IPS-18a (cell line): ENCODE data around the gene BLNK.

Experiments
- H3K27ac ChIP-seq: one replicate; pipeline ENCODE4 v1.5.1; 2013; ENCODE audit warnings: low read length
- H3K27me3 ChIP-seq: one replicate; pipeline ENCODE4 v1.6.1; 2013; ENCODE audit warnings: mild to moderate bottlenecking, low read length; ENCODE audit not compliant: control insufficient read depth, insufficient read depth
- H3K36me3 ChIP-seq: one replicate; pipeline ENCODE4 v1.6.1; 2013; ENCODE audit warnings: low read depth, low read length; ENCODE audit not compliant: control insufficient read depth
- H3K4me1 ChIP-seq: one replicate; pipeline ENCODE4 v1.6.1; 2013; ENCODE audit warnings: low read depth, low read length; ENCODE audit not compliant: control insufficient read depth
- H3K4me3 ChIP-seq: one replicate; pipeline ENCODE4 v1.5.1; 2013; ENCODE audit warnings: low read length
- H3K9ac ChIP-seq: one replicate; pipeline ENCODE4 v1.6.1; 2013; ENCODE audit warnings: mild to moderate bottlenecking, low read length, moderate library complexity
- H3K9me3 ChIP-seq: one replicate; pipeline ENCODE4 v1.6.1; 2013; ENCODE audit warnings: low read depth, low read length; ENCODE audit not compliant: control insufficient read depth

Gene BLNK

GRCh38 chr10:96255549-96256333 is 15.6 kb downstream of the BLNK start:
- no peak overlapping the region for H3K4me3 ChIP-seq
- H3K9ac ChIP-seq = no peak overlapping the region
- H3K36me3 ChIP-seq = no peaks in the 10 kb centered on the region
- no peaks in the 10 kb centered on the region for H3K9me3 ChIP-seq
- H3K27me3 ChIP-seq = no peaks in the 10 kb centered on the region
- H3K27ac ChIP-seq = no peak overlapping the region
- peaks cover 4% of the 10 kb centered on the region for H3K4me1 ChIP-seq

DNA sequence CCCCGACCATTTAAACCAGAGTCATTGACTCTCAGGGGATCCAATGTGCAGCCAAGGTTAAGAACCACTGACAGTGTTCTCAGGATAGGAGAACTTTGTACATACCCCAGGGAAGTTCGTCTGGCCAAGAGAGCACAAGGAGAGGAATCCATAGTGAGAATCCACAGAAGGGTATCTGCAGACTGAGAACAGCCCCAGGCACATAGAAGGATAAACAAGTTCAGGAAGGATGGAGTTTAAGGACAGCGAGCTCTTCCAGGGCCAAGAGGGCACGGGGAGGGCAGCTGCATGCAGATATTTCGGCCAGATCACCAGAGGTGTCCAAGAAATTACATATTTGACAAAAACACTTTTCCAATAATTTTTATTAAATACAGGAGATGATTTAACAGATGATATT is 16.4 kb downstream of the BLNK start:
- H3K27me3 ChIP-seq = no peaks in the 10 kb centered on the region
- no peaks in the 10 kb centered on the region for H3K36me3 ChIP-seq
- H3K9ac ChIP-seq = no peak overlapping the region
- peaks cover 4% of the 10 kb centered on the region for H3K4me1 ChIP-seq
- H3K27ac ChIP-seq = no peak overlapping the region
- H3K9me3 ChIP-seq = no peaks in the 10 kb centered on the region
- H3K4me3 ChIP-seq = no peak overlapping the region

GRCh38 chr10:96252730-96253129 is 18.6 kb downstream of the BLNK start:
- no peak overlapping the region for H3K27ac ChIP-seq
- no peak overlapping the region for H3K4me3 ChIP-seq
- no peaks in the 10 kb centered on the region for H3K9me3 ChIP-seq
- no peaks in the 10 kb centered on the region for H3K27me3 ChIP-seq
- H3K4me1 ChIP-seq = peaks cover 10% of the 10 kb centered on the region
- no peak overlapping the region for H3K9ac ChIP-seq
- H3K36me3 ChIP-seq = no peaks in the 10 kb centered on the region

GRCh38 chr10:96250349-96250748 is 21.0 kb downstream of the BLNK start:
- no peaks in the 10 kb centered on the region for H3K27me3 ChIP-seq
- no peak overlapping the region for H3K27ac ChIP-seq
- H3K36me3 ChIP-seq = no peaks in the 10 kb centered on the region
- no peak overlapping the region for H3K9ac ChIP-seq
- no peak overlapping the region for H3K4me3 ChIP-seq
- H3K4me1 ChIP-seq = peaks cover 7% of the 10 kb centered on the region
- H3K9me3 ChIP-seq = no peaks in the 10 kb centered on the region

GRCh38 chr10:96249264-96249663 is 22.1 kb downstream of the BLNK start:
- peaks cover 6% of the 10 kb centered on the region for H3K4me1 ChIP-seq
- no peaks in the 10 kb centered on the region for H3K36me3 ChIP-seq
- H3K27me3 ChIP-seq = no peaks in the 10 kb centered on the region
- no peaks in the 10 kb centered on the region for H3K9me3 ChIP-seq
- no peak overlapping the region for H3K4me3 ChIP-seq
- no peak overlapping the region for H3K9ac ChIP-seq
- H3K27ac ChIP-seq = no peak overlapping the region

DNA sequence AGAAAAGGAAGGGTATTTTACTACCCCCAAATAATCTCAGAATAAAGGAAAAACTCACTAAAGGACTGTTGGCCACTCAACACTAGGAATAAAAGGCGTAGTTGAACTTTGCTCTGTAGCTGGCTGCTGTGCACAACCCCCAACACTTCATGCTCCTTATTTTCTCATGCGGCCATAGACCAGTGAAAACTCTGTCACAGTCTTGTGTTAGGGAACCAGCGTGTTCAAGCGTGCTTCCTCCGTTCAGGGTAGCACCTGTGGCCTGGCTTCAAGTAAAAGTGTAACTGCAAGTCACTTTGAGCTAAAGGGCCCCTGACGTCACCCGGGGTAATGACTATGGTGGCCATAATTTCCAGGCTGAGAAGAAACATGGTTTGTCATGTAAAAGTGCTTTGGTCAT is 27.0 kb downstream of the BLNK start:
- H3K36me3 ChIP-seq = no peaks in the 10 kb centered on the region
- H3K27ac ChIP-seq = no peak overlapping the region
- H3K9me3 ChIP-seq = no peaks in the 10 kb centered on the region
- no peak overlapping the region for H3K4me3 ChIP-seq
- peaks cover 2% of the 10 kb centered on the region for H3K4me1 ChIP-seq
- no peaks in the 10 kb centered on the region for H3K27me3 ChIP-seq
- no peak overlapping the region for H3K9ac ChIP-seq

GRCh38 chr10:96243296-96243695 is 28.1 kb downstream of the BLNK start:
- H3K9me3 ChIP-seq = no peaks in the 10 kb centered on the region
- H3K9ac ChIP-seq = no peak overlapping the region
- H3K4me3 ChIP-seq = no peak overlapping the region
- no peaks in the 10 kb centered on the region for H3K36me3 ChIP-seq
- H3K27ac ChIP-seq = no peak overlapping the region
- H3K27me3 ChIP-seq = no peaks in the 10 kb centered on the region
- H3K4me1 ChIP-seq = no peaks in the 10 kb centered on the region

DNA sequence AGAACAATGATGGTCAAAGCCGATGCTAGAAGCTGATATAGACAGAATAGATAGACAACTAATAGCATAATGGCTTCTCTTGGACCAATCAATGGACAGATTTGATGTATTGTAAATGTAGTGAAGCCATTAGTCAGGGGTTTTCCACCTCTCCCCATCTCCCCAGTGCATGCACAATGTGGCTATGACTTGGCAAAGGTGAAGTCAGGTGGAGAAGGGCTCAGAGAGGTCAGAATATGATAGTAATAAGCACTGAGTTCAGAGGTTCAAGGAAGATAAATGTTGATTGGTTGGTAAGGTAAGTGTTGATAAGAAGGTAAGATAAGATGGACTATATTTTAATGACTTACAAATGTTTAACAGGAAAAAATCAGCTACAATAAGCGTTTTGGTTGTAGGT is 28.5 kb downstream of the BLNK start:
- Histone ChIP-seq H3K4me1 (no peaks in the 10 kb centered on the region), H3K27ac (no peak overlapping the region), H3K36me3 (no peaks in the 10 kb centered on the region), H3K27me3 (no peaks in the 10 kb centered on the region), H3K9ac (no peak overlapping the region), H3K9me3 (no peaks in the 10 kb centered on the region), H3K4me3 (no peak overlapping the region)

DNA sequence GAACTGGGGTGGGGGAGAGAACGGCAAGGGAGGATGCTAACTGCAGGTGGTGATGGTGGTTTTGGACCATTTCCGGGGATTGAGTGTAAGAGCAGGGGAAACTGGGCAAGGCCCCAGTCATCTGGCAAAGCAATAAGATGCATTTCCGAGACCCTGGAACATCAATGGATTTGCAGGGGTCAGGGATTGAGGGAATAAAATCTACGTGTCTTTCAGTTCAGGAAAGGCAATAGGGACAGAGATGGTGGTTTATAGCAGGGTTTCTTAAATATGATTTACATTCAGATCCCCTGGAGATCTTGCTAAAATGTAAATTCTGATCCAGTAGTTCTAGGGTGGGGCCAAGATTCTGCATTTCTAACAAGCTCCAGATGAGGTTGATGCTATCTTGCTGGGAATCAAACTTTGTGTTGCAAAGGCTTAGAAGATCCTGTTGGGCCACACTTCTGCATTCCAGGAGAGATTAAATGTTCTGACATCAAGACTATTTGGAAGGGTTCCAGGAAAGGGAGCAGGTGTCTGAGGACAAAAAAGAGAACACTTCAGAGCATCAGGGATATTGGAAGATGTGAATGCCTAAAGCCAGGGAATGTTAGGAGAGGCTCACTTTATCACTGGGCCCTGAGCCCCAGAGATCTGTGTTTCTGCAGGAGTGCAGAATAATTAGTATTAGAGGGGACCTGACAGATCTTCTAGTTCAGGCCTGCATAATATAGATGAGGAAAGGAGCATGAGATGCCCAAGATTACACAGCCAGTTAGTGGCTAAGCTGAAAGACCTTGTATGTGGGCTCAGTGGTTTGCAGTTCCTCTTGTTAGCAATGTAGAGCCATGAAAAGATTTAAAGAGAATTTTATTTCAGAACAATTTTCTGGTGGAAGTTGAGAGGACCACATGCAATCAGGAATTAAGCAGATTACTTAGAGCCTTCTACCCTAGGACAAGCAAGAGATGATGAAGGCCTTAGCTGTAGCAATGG is 32.4 kb downstream of the BLNK start:
- Histone ChIP-seq H3K9ac (no peak overlapping the region), H3K27ac (no peak overlapping the region), H3K4me1 (no peaks in the 10 kb centered on the region), H3K4me3 (no peak overlapping the region), H3K27me3 (no peaks in the 10 kb centered on the region), H3K36me3 (no peaks in the 10 kb centered on the region), H3K9me3 (no peaks in the 10 kb centered on the region)

- Histone ChIP-seq H3K4me3 (no peak overlapping the region), H3K9ac (no peak overlapping the region), H3K27ac (no peak overlapping the region), H3K4me1 (no peaks in the 10 kb centered on the region), H3K9me3 (no peaks in the 10 kb centered on the region), H3K27me3 (no peaks in the 10 kb centered on the region), H3K36me3 (no peaks in the 10 kb centered on the region)
These were observed 34.5 kb downstream of the BLNK start for GRCh38 chr10:96236876-96237275.

GRCh38 chr10:96236090-96236478 is 35.3 kb downstream of the BLNK start:
- no peak overlapping the region for H3K4me3 ChIP-seq
- H3K9ac ChIP-seq = no peak overlapping the region
- H3K36me3 ChIP-seq = no peaks in the 10 kb centered on the region
- H3K27me3 ChIP-seq = no peaks in the 10 kb centered on the region
- H3K27ac ChIP-seq = no peak overlapping the region
- H3K9me3 ChIP-seq = no peaks in the 10 kb centered on the region
- no peaks in the 10 kb centered on the region for H3K4me1 ChIP-seq
